TTC549 (cell line): ENCODE data around the gene CYTH1.
"Not testable (repeated sequence)": the region's sequence is repeated elsewhere in the genome, so short reads cannot be mapped to it uniquely, and the experiment has no call there.

Source experiments
- FAIRE-seq: peaks from 2 replicates; lab custom pipeline; 2012; peaks lifted over from hg19 to GRCh38; lab: Jason Lieb, UNC

Gene CYTH1

DNA sequence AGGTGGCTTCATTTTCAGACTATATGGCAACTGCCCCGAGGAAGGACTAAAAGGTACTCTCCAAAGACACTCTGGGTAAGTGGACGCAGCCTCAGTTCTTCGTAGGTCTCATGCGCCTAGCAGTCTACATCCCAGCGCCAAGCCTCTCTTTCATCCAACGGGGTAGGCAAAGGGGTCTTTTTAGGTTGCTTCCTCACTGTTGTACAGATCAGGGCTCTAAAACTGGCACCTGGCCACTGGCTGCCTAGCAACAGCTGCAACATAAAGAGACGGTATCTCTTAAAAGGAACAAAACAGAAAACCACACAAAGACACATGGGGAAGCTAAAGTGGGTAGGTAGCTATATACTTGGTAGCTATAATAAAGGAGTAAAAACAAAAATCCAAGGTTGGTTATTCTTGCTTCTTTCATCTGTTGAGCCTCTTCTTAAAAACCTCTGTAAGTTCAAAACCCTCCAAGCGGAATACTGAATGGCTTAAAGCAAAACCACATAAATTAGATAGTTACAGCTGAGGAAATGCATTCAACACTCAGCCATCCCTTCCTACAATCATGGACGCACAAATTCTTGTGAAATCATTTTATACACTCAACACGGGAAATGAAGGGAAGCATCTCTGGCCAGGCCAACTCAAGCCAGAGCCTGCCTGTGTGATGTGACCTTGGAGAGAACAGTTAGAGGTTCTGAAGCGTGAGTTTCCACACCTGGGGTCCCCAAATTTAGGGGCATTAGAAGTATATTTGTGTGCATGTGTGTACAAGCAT, 22.7 kb downstream of the CYTH1 start:
- no peak for FAIRE-seq

- no peak for FAIRE-seq
Measured at GRCh38 chr17:78753316-78754250, 28.5 kb downstream of the CYTH1 start.

GRCh38 chr17:78751447-78752161, 30.5 kb downstream of the CYTH1 start:
- FAIRE-seq = no peak

- not testable (repeated sequence) for FAIRE-seq
Measured at GRCh38 chr17:78751000-78751399, 31.1 kb downstream of the CYTH1 start.

DNA sequence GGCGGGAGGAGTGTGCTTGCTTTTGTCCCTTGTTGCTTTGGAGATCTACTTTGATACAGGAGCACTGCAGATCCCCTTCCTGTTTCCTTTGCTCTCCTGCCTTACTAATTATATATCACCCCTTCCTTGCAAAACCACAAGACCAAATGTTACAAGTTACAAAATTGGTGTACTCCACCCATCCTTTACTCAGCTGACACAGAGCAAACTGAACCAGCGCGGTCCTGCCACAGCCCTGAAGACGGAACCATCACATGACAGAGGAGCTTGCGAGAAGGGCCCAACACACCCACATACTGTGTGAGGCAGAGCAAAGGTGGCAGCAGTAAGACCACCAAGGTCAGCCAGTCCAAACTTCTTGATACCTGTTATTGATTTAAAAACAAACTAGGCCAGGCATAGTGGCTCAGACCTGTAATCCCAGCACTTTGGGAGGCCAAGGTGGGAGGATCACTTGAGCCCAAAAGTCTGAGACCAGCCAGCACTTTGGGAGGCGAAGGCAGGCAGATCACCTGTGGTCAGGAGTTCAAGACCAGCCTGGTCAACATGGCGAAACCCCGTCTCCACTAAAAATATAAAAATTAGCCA, 33.2 kb downstream of the CYTH1 start:
- FAIRE-seq = no peak

GRCh38 chr17:78748048-78748729, 33.9 kb downstream of the CYTH1 start:
- no peak for FAIRE-seq

DNA sequence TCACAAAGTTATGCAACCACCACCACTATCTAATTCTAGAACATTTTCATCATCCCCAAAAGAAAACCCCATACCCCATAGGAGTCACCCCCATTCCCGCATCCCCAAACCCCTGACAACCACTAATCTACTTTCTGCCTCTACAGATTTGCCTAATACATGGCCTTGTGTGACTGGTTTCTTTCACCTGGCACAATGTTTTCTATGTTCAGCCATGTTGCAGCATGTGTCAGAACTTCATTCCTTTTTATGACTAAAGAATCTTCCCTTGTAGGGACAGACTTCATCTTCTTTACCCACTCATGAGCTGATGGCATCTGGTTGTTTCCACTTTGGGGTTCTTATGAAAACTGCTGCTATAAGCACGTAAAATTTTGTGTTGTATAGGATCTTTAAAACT, 34.6 kb downstream of the CYTH1 start:
- no peak for FAIRE-seq

DNA sequence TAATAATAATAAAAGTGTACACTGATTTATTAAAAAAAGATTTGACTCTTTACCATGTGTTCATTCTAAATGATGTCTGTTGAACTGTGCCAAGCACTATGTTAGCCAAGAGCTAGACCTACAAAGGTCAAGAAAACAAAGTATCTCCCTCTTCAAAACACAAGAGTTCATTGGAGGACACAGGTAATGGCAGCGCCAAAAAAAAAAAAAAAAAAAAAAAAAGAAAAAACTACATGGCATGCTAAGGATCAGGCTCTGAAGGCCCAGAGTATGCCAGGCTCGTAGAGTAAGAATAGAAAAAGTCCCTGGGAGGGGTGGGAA, 35.2 kb downstream of the CYTH1 start:
- FAIRE-seq = no peak

- FAIRE-seq = no peak
Measured at GRCh38 chr17:78746263-78746948, 35.7 kb downstream of the CYTH1 start.

GRCh38 chr17:78745407-78746088, 36.5 kb downstream of the CYTH1 start:
- no peak for FAIRE-seq

- FAIRE-seq = no peak
Measured at GRCh38 chr17:78742901-78743300, 39.2 kb downstream of the CYTH1 start.

- no peak for FAIRE-seq
Measured at GRCh38 chr17:78741644-78742284, 40.3 kb downstream of the CYTH1 start.

GRCh38 chr17:78739331-78739931, 42.6 kb downstream of the CYTH1 start:
- FAIRE-seq = no peak

GRCh38 chr17:78738698-78739097, 43.4 kb downstream of the CYTH1 start:
- FAIRE-seq = no peak

GRCh38 chr17:78738278-78738677, 43.8 kb downstream of the CYTH1 start:
- FAIRE-seq = no peak

GRCh38 chr17:78737332-78737731, 44.7 kb downstream of the CYTH1 start:
- no peak for FAIRE-seq

GRCh38 chr17:78736526-78737079, 45.5 kb downstream of the CYTH1 start:
- no peak for FAIRE-seq

DNA sequence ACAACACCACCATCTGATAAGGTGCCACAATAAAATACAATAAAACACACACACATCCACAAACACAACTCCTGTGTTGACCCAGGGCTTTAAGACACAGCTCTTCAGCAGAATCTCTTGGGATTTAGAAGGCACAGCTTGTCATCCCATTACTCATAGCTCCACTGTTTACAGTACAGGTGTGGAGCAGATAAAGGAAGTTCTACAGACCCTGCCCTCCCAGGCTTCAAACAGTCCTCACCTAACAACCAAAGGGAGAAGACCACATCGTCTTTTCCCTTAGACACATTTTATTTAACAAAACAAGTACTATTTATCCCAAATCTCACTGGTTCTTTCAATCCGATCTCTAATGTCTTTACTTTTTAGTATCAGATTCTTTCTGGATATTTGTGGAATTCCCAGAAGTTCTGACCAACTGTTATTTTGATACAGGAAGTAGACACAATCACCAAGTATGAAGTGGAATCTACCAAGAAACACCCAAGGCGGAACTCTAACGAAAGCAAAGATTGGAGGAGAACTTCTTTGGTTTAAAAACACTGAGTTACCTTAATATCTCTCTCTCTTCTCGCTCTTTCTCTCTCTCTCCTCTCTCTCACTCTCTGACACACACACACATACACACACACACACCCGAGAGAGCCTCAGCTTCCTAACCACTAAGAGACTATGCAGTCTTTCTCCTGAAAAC, 46.1 kb downstream of the CYTH1 start:
- FAIRE-seq = no peak
